ENCODE results near the gene CBX2.

CBX2 gene

DNA sequence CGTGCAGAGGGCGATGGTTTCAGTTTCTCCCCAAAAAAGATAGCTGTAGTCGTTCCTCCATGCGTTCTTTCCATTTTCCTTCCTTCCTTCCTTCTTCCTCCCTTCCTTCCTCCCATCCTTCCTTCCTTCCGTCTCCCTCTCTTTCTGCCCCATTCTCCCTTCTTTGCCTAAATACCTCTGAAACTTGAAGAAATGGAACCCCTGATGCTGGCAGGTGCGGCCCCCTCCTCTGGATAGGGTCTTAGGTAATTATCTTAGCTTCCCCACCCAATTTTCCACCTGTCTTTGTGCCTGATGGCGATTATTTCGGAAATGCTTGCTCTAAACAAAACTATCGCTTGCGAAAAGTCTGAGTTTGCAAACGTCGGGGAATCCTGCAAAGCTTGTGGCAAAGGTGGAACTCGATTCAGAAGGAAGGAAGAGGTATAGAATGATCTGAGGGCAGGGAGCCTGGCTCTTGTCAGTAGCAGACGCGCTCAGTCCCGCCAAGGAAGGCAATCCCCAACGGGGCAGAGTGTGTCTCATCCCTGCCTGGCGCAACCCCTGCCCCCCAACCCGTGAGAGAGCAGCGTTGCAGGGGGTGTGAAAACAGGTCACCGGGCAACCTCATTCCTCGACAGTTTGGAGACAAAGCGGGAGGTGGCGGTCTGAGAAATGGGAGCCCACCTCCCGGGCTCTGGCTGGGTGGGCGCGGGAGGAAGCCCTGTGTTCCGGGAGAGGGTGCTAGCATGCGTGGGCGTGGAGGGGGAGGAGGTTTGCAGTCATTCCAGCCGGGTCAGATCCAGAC lies 21.8 kb downstream of the CBX2 start:
- DNase-seq (ENCODE audit: low spot score) = no peak

DNA sequence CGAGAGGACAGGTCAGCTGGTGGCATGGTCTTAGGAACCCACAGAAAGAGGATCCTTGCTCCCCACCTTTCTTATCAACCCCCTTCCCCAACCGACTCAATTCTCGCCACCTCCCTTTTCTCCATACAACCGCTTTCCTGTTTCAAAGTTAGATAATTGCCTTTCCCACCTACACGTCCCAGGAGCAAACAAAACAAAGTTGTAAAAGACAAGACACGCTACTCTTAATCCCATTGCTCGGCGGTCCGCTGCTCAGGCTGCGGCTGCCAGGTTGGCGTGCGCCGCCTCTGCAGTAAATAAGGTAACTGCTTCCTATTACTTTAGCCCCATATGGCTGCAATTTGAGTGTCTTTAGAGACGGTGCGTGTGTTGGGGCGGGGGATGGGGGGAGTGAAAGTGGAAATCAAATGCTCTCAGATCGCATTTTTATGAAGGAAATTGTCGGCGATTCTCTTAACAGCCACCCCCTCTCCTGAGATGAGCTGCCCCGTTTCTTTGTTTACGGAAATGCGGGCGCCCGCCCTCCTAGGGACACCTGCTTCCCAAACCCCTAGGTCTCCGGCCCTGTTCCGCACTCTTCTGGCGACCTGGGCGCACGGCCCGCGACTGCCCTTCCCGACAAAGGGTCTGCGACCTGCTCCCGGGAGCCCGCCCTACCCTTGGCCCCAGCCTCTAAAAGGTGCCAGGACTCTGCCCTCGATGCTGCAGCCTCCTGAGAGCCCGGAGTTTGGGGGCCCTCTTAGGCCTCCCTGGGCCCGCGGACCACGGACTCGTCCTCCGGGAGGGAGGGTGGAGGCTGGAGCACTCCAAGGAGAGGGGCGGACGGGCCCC lies 22.6 kb downstream of the CBX2 start:
- DNase-seq (ENCODE audit: low spot score) = no peak

DNA sequence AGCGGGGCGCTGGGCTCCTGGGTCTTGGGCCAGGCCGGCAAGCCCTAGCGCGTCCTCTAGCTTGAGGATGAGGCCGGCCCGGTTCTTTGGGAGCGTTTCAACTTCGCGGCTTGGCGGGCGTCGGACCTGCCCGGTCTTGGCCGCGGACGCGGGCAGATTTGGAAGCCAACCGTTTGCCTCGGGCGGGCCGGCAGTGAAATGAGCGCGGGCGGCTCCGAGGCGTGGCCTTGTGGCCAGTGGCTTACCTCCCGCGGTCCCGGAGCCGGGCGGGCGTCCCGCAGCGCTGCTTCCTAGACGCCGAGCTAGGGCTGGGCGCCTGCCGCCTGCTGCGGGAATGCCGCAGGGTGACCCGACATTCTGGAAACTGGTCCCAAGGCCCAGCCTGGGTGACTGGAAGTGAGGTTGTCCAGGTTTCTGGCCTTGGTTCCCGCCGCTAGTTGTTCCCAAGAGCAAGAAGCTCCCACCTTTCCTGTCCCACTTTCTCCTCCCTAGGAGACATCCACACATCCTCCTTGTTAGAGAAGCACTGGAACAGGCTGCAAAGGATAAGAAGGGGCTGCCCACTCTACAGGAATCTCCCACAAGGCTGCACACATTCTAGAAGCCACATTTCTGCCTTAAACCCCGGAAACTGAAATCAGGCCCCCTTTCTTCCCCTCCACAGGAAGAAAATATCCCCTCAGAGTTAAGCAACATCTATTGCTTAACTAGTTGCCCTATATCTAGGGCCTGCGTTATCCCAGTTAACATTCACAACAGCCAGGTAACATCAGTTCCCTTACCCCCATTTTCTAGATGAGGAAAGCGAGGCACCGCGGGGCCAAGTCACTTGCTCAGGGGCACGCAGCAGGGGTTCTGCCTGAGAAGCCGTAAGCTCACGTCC lies 23.4 kb downstream of the CBX2 start:
- no peak for DNase-seq (ENCODE audit: low spot score)

- no peak for DNase-seq (ENCODE audit: low spot score)
Measured at GRCh38 chr17:79802039-79802735, 24.2 kb downstream of the CBX2 start.

DNA sequence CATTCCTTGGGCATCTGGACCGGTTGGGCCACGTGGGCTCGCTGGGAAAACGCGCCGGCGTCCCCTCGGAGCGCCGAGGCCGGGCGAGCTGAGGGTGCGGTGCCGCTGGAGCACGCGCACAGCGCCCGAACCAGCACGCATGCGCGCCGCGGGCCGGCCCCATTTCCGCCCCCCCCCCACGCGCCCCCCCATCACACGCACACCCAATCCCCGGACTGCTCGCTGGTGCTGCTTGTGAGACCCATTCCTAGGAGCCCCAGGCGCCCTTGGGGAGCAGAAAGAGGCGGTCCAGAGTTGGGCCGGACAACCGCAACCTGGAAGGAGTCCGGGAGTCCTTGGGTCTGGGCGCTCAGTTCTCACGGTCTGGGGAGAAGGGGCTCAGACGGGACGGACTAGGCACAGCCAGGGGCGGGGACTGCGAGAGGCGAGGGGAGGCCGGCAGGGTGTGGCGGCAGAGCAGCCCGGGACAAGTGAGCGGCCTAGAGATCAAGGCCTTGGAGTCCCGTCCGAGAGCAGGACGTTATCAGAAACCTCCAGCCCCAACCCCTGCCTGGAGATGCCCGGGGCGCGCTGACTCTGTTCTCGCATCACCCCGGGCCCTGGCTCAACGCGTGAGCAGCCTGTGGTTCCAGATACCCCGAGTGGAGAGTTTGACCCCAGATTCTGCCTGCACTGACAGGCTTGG lies 24.9 kb downstream of the CBX2 start:
- DNase-seq (ENCODE audit: low spot score) = no peak

- DNase-seq (ENCODE audit: low spot score) = no peak
Measured at GRCh38 chr17:79803421-79803996, 25.6 kb downstream of the CBX2 start.

DNA sequence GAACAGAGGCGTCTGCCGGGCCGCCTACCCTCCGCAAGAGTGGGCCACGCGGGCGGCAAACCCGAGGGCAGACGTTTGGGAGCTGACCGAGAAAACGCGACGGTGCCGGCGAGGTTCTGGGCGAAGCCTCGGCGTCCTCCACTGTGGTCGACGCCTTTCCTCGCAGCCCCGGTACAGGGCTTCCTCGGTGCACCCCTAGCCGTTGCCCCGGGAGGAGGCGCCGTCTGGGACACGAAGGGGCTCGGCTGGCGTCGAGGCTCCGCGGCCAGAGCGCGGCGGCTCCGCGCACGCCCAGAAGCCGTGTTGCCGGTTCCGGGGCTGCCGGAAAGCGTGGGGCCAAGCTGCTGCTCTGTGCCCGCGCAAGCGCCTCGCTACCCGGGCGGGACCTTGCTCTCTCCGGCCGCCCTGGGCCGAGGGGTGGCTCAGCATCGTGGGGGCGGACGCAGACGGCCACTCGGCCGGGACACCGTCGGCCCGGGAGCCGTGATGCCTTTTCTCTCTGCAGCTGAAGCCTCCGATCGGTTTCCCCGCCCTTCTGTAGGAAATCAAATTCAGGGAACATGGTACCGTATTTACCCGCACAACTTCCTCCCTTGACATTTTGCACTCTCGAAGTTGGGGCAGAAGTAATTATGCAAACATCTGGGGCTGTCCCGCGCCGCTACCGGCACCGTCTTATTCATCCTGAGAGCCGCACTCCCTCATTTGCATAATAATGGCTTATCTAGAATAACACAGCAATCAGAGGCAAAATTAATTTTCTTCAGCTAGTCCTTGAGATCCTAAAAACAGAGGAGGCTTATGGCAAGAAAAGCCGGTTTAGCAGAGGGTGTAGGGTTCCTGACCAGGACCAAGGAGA lies 26.3 kb downstream of the CBX2 start:
- no peak for DNase-seq (ENCODE audit: low spot score)

- DNase-seq (ENCODE audit: low spot score) = no peak
Measured at GRCh38 chr17:79804856-79805696, 27.1 kb downstream of the CBX2 start.

DNA sequence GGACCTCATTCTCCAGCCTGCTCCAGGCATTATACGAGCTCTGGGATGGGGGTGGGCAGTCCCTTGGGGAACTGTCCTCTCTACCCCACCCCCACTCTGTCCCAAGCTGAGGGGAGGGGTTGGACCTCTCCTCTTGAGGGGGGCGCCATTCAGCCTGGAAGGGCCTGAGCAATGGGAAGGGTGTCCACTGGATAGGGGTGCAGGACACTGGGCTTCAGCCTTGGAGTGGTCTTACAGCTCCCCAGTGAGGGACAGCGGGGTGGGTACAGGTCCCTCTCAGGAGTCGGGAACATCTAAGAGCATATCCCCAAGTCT lies 28.5 kb downstream of the CBX2 start:
- no peak for DNase-seq (ENCODE audit: low spot score)

DNA sequence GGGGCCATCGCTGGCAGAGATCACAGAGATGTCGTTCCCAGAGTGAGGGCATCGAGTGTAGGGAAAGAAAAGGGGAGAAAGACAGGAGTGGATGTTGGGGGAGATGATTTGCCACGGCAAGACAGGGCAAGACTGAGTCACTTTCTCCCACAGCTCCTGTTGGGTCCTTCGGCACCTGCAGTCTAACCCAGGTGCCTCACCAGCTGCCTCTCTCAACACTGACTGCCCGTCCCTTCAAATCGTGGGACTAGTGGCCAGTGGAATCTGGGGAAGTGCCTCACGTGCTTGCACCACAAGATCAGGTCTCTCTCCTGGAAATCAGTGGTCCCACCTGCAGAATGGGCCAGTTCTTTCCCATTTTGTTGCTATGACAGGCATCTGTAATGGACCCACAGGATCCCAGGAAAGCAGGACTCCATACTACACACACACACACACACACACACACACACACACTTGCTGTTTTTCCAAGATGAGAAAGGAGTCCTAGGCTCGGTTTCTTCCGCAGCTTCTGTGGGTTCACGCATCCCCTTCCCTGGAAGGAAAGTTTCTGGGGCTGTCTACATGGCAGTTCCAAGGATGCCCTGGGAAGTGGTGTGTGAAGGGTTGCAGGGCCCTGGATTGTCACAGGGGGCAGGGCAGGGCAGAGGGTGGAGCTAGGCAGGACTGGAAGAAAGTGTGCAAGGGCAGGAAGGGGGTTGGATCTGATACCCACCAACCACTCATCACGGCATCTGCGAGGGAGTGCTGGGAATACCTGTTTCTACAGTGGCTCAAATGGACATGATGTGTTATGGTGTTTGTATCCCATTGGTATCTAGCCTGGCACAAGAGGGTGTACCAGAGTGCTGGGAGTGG lies 29.1 kb downstream of the CBX2 start:
- no peak for DNase-seq (ENCODE audit: low spot score)

DNA sequence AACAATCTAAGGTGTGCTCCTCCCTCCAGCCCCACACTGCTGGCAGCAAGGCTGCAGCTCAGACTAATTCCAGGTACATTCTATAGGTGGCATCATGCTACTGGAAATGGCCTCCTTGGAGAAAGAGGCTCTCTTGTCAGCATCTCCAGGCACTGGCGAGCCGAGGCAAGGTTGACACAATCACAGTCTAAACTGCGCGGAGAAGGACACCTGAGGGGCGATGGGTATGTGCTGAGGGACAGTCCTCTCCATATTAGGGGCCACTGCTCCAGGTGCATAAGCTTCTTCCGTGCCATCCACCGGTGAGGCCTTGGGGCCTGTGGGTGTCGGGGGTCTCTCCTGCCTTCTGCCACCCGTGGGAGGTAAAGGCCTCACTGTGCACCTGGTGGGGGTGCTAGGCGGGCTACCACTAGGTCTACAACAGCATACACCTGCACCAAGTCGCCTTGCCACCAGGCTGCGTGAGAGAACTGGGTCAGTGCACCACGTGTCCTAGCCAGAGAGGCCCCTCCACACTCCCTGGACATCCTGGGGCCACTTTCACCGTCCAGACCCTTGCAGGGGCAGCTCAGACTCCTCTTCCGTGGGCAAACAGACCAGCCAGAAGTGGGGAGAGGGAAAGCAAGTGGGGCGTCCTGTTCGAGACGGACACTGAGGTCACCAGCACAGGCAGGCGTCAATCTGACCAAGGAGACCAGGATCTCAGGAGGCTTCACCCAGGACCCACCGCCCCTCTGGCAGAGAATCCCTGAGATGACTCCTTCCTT lies 31.0 kb downstream of the CBX2 start:
- DNase-seq (ENCODE audit: low spot score) = no peak

DNA sequence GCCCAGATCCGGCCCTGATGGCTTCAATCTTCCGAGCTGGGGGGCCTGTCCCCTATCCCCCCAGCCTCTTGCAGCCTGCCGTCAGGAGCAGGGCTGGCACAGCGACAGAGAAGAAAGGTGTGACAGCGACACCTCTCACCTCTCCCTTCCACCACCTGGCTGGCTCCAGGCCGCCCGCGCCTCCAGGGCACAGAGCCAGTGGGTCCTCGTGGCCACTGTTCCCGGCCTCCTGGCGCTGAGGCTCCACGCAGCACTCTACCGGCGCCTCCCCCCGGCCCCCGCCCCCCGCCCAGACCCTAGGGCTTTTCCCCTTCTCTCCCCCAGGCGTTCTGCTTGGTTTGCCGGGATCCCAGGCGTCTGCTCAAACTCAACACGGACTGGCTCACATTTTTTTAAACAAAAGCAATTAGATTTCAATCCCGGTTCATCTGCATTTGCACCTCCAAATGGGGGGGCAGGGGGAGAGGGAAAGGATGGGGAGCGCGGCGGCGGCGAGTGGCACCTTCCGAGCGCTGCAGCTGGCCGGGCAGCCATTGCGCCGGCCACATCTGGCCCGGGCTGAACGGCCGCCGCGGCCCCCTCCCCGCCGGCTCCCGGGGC lies 31.7 kb downstream of the CBX2 start:
- DNase-seq (ENCODE audit: low spot score) = no peak

- peak; percentile 87 for DNase-seq (ENCODE audit: low spot score)
Measured at GRCh38 chr17:79810130-79811010, 32.4 kb downstream of the CBX2 start.

DNA sequence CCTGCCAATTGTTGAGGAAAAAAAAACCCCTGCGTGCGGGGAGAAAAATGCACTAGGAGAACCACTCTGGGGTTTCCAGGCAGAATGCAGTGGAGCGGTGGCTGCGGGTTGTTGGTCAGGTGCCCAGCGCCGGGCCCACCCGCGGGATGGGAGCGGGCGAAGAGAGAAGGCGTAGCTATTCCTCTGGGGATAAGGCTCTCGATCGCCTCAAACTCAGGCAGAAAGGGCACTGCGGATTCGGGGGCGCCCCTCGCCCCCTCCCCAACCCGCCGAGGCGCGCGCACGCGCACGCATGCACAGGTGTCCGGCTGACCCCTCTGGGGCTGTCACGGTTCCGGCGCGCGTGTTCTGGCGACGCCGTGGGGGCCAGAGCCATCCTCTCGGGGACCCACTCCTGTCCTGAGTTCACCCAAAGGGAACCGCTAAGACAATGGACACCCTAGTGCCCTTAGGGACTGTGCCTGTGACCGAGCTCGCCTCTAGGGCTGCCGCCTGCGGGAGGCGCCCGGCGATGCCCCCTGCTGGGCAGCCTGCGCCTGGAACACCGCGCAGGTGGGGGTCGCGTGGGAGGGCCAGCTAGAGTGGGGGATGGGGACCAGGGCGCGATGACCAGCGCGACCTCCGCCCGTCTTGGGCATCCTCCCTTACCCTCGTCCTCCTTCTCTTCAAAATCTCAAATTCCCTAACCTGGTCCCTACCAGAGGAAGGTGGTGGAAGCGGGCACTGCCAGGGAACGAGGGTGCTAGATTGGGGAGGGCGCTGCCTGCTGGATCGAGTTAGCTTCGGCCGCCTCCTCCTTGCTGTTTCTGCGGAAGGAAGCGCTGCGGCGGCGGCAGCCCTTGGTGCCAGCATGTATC lies 33.3 kb downstream of the CBX2 start:
- peak; percentile 54 for DNase-seq (ENCODE audit: low spot score)

DNA sequence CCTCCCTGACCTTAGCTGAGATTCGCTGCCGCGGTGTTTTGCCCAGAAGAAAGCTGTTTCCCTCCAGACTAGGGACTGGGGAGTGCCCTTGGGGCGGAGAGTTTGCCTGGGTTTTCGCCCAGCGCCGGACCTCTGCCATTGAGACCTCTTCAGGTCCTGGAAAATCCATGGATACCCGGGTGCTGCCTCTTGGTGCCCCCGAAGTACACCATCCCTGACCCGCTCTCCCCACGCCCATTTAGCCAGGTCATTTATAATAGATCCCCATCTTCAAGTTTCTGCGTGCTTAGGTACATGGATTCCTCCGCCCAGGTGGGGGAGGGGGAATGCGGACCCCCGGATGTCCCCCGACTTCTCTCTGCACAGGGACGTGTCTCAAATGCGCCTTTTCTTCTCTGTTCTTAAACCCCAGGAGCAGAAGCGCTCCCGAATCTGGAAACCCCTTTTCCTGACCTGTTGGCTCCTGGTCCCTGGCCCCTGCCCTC lies 34.0 kb downstream of the CBX2 start:
- DNase-seq (ENCODE audit: low spot score) = no peak
